Iris pigment epithelial cell (primary cell): Measurements from ENCODE around the gene TMEM14C.

Source experiments
- DNase-seq: peaks from one replicate; pipeline ENCODE4 v3.0.0-alpha.2; 2011; ENCODE audit warnings: low read depth

TMEM14C gene

DNA sequence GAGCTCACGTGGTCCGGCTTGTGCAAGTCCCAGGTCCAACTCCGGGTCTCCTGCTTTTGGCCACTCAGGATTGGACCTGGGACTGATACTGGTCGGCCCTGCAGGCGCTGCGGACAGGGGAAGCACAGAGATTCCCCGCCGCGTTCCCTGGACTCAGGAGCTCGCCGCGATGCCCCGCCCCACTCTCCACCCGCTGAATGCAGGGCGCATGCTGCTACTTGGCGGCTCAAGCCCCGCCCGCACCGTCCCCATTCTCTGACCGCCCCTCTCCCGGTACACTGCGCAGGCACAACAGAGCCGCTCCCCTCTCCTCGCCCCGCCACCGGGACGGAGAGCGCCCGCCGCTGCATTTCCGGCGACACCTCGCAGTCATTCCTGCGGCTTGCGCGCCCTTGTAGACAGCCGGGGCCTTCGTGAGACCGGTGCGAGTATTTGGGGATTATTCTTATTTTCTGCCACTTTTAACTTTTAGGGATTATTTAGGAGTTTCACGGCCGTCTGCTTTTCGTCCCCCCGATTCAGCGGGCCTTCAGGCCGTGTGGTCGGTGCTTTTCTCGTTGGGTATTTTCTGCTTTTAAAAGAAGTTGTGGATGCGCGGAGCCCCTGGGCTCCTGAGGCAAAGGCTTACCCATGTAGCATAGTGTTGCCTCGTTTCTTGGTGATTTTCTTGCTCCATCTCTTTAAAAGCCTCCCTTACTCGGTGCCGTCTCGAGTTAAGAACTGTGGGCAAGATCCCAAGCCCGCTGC, at the start of gene TMEM14C:
TMEM14C (plus strand) TSS at position 251 of the 747 bp plus-strand sequence. CDS start 1,544 bp downstream, outside the sequence.
- peak; percentile 99 for DNase-seq

DNA sequence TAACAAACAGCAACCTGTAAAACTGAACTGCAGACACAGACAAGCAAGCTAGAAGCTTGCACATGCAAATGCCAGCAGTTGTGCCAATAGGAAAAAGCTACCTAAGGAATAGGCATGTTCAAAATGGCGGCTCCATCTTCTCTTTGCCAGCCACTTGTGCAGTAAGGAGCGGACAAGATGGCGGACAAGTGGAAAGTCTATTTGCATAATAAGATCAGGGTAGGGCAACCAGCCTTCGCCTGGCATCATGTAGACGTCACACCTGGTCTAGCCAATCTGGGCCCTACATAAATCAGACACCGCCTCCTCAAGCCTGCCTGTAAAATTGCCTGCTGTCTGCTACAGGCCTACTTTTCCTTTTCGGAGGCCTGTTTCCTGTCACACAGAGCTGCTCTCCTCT, 46.5 kb upstream of the TMEM14C start:
- DNase-seq, result no peak

DNA sequence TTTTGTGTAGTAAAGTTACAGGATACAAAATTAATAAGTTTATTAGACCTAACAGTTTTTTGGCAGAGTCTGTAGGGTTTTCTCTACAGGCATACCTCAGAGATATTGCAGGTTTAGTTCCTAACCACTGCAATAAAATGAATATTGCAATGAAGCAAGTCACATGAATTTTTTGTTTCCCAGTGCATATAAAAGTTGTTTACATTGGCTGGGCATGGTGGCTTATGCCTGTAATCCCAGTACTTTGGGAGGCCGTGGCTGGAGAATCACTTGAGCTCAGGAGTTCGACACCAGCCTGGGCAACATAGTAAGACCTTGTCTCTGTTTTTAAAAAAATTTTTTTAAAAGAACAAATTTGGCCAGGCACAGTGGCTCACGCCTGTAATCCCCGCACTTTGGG, 44.4 kb upstream of the TMEM14C start:
- no peak for DNase-seq

DNA sequence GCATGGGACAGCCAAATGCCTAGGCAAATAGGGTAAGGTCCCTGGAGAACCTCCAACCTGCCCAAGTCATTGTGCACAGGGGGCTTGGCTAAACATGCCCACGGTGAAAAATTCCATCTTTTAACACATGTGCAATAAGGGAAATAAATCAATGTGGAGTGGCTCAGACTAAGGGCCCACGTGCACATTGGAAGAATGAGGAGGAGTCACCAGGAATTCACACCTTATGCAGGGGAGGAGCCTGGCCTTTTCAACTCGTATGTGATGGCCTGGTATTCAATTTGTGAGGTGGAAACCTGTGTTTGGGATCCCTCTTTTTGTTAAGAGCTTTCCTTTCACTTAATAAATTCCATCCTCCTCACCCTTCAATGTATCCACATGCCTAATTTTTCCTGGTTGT, 41.1 kb upstream of the TMEM14C start:
- DNase-seq, result no peak

DNA sequence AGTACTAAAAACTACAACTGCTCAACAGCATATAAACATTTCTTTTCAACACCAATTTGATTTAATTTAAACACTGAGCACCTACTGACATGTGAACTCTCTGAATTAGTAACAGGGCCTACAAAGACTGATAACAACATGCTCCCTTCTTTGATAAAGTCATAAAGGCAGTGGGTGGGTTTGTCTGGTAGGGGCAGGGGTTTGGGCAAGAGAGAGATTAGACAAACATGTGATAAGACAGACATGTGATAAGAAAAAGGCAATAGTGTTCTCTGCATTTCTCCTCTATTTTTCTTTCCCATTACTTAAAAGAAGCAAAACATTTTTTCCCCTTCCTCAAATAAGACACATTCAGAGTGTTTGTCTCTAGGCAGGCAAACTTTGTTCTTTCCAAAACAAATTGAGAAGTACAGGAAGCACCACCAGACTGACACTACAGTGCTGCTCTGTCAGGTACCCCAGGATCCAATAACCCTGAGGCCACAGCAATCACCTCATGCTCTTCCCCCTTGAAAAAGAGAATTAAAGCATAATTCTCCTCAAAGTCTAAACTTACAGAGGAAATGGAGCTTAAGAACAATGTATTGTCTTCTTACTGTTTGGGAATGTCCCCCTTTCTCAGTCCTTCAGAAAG, 40.4 kb upstream of the TMEM14C start:
- DNase-seq, result no peak

DNA sequence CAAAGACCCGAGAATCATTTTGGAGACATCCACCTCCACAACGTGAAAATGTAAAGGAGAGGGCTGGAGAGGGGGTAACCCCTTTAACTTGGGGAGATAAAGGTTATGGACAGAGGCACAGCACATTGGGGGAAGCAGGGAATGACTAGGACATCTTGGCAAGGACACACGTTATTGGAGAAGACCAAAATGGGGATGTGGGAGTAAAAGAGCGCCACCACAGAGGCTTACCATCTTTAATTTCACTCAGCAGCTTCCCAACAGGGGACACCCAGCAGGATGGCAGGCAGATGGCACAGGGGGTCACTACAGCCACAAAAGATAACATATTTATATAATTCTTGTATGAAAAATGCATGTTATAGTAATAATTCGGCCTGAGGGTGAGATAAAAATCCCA, 38.3 kb upstream of the TMEM14C start:
- no peak for DNase-seq

DNA sequence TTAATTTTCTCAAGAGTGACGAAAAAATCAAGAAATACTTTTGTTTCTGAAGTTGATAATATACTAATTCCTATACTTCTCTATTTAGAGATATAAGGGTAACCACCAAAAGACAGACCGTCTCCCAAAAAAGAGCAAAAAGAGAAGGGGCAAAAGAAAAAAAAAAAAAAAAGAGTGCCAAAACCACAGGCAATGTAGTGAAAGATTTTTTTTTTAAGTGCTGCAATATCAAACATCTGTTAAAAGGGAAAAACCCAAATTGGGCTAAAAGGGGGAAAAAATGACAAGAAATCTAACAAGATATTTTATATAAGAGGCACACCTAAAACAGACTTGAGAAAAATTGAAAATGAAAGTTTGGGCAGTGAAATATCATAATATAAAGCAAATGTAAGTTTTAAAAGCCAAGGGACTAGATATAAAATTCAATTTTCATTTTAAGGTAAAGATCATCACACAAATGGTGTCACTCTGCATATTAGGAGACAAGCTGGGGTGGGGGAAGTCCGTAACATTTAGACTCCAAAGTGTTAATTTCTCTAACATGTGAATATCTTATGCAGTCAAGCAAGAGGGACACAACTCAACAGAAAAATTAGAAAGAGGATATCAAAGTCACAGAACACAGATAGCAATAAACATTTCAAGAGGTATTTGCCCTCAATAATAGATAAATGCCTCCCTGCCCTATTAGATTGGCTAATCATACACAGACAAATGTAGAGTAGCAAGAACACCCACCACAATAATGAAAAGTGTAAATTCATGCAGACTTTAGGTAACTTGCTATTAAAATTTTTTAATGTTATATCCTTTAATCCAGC, 37.6 kb upstream of the TMEM14C start:
- no peak for DNase-seq

DNA sequence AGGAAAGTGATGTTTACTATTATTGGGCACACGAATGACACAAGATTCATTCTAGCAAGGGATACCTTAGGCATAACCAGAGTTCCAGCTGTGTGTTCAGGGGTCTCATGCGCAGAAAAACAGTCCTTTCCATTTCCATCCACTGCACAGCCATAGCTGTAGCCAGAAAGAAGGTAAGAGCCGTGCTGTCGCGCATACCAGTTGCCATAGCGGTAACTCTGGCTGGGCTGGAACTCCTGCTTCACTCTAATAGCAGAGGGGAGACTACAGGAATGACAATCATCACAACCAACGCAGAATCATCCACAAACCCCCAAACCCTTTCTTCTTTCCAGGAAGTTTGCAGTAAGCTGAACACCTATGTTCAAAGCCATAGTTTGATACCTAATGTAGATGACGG, 36.0 kb upstream of the TMEM14C start:
- no peak for DNase-seq

DNA sequence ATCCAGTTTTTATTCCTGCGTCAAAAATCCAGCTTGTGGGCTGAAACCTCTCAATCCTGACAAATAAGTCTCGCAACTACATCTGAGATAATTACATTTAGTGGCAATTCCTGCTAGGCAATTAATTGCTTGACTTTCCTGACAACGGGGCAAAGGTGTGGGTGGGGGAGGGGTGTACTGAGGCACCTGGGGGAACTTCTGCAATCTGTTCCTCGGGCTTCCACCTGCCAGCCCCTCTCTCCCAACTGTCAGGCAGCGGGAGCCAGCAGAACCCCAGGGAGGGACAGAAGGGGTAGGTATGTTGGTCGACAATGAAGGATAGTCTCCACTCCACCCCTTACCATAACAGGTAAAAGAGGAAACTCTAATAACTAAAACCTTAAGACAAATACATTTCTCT, 35.3 kb upstream of the TMEM14C start:
- no peak for DNase-seq

DNA sequence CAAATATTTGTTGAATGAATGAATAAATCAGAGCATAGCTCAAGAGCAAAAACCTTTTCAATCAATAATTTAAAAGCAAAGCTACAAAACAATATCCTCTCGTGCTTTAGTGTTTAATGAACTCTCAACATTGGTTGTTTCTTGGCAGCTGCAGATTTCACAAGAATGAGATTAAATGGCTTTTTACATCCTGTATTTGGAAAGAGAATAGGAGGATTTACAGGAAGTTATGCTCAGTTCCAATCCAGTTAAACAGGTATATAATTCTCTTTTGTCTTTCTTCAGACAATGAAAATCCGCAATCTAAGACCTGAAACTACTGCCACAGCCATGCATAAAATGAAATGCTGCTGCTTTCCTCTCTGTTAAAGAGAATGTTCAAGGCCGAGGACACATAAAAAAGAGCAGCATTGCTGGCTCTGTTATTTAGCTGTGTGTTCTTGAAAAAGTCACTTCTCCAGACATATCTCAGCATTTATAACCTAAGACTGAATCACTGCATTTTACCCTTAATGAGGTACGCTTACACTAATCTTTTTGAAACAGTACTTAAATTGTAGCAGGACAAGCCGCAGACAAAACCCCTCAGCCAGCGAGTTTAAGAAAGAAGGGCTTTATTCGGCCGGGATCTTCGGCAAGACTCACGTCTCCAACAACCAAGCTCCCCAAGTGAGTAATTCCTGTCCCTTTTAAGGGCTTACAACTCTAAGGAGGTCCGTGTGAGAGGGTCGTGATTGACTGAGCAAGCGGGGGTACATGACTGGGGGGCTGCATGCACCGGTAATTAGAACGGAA, 32.0 kb upstream of the TMEM14C start:
- DNase-seq, result no peak

DNA sequence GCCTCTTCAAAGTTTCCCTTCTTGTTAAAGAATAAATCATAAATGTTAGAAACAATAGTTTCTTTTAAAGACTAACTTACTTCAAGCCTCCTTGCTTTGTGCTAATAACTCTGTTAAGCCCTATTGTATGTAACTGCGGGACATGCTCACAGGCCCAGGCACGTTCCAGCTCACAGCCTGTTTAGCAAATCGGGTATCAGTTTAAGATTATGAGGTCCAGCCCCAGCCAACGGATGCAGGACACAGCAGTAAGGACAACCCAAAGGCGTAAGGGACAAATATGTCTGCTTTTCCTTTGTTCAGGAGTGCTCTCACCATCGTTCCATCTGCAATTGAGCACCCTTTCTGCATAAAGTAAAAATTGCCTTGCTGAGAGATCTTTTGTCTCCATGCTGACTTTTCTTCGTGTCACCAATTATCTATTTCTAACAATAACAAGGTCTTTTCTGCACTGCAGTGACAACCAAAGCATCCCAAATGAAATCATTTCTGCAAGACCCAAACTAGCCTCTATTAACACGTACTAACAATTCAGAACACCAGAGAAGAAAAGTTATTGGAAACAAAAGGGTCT, 29.8 kb upstream of the TMEM14C start:
- DNase-seq, result no peak

DNA sequence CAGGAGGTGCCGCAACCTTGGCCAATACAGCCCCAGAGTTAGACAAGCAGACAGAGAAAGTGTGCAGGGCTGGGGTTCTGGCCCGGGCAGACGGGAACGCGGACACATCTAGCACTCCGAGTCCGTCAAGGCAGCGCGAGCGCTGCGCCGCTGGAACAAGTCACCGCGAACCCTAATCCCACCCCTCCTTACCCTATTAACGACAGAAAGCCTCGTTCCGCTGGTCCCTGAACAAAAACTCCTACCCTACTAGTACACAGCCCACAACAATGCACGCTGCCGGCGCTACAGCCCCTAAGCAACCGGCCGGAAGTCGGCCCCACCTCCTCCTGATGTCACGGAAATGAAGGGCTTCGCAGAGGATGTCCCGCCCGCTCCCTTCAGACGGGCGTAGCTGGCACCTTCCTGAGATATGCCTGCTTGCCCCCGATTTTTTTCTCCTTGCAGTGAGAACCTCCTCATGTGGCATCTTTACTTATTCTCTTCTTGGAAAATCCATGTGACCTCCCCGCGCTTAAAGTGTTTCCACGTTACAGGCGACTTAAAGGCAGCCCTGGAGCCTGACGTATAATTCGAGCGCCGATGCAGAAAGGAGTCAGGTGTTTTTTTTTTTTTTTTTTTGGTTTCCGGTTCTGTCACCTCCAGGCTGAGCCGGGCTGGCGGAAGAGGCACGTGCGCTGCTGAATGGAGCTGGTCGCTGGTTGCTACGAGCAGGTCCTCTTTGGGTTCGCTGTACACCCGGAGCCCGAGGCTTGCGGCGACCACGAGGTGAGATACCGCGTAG, 28.4 kb upstream of the TMEM14C start, which contains the start of the genes C6orf52 and PAK1IP1:
C6orf52 (minus strand) TSS at position 315 of the 784 bp plus-strand sequence. CDS start 7,066 bp downstream, outside the sequence.
PAK1IP1 (plus strand) TSS at position 671 of the 784 bp plus-strand sequence; CDS start at position 685, 14 bp downstream.
- DNase-seq, result peak; percentile 93

DNA sequence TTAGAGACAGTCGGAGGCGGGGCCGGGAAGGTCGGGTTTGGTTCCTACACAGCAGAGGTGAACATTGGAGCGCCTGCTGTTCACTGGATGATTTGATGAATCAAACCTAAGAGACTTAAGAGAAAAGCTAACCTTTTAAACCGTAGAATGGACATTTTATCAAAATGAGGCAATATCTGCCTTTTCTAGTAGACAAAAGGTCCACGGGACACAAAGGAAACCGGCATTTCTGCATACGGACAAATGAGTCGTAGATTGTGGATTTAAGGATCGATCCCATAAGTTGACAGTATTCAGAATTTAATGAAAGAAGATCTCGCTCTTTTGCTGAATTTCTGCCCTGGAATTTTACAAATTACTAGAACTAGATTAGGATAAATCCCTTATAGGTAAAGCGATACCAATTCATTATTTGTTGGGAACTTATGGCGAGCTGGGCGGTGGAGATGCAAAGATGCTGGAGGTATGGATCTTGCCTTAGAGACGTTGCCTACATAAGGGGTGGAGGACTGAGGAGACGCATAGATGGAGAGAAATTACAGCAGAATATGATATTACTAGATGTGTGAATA, 27.7 kb upstream of the TMEM14C start:
- no peak for DNase-seq

DNA sequence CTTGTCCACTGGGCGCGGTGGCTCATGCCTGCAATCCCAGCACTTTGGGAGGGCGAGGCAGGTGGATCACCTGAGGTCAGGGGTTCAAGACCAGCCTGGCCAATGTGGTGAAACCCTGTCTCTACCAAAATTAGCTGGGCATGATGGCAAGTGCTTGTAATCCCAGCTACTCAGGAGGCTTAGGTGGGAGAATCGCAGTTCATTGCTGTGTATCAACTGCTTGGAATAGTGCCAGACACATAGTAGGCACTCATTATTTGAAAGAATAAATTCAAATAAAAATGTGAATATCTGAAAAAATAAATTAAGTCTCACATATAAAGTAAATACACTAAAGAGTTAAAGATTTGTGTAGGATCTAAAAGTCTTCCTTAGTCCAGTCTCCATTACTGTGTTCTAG, 26.2 kb upstream of the TMEM14C start:
- no peak for DNase-seq

DNA sequence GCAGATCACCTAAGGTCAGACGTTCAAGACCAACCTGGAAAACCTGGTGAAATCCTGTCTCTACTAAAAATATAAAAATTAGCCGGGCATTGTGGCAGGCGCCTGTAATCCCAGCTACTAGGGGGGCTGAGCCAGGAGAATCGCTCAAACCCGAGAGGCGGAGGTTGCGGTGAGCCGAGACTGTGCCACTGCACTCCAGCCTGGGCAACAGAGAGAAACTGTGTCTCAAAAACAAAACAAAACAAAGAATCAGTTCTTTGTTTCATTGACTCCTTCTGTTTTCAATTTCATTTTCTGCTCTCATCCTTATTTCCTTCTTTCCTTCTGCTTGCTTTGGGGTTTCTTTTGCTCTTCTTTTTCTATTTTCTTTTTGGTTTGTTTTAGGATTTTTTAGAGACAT, 8.9 kb upstream of the TMEM14C start:
- DNase-seq, result no peak

DNA sequence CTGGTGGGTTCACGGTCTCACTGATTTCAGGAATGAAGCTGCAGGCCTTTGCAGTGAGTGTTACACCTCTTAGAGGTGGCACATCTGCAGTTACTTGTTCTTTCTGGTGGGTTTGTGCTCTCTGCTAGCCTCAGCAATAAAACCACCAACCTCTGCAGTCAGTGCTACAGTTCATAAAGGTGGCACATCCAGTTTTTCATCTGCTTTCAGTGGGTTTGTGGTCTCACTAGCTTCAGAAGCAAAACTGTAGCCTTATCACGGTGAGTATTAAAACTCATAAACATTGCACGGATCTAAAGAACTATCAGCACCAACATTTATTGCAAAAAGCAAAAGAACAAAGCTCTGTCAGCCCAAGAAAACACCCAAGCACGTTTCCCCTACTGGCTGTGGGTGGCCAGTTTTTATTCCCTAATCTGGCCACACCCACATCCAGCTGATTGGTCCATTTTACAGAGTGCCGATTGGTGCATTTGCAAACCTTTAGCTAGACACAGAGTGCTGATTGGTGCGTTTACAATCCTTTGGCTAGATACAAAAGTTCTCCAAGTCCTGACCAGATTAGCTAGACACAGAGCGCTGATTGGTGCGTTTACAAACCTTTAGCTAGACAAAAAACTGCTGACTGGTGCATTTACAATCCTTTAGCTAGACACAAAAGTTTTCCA, 3.4 kb upstream of the TMEM14C start:
- DNase-seq, result no peak

DNA sequence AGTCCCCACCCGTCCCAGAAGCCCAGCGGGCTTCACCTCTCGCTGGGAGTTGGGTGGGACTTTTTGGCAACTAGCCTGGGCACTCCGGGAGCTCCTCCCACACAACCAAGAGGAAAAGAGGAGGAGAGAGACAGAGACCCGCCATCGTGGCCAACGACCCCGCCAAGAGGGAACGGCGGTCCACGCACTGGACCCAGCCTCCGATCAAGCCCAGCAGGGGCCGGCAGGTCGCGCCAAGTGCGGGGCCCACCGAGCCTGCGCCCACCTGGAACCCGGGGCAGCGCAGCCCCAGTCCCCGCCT, 3.0 kb upstream of the TMEM14C start:
- no peak for DNase-seq

DNA sequence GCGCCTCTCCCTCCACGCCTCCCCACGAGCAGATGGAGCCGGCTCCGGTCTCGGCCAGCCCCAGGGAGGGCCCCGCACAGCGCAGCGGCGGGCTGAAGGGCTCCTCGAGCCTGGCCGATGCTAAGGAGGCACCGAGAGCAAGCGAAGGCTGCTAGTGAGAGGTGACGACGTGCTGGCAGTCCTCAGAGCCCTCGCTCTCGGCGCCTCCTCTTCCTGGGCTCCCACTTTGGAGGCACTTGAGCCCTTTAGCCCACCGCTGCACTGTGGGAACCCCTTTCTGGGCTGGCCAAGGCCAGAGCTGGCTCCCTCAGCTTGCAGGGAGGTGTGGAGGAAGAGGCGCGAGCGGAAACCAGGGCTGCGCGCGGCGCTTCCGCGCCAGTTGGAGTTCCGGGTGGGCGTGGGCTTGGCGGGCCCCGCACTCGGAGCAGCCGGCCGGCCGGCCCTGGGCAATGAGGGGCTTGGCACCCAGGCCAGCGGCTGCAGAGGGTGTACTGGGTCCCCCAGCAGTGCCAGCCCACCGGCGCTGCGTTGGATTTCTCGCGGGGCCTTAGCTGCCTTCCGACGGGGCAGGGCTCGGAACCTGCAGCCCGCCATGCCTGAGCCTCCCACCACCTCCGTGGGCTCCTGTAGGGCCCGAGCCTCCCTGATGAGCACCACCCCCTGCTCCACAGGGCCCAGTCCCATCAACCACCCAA, 2.5 kb upstream of the TMEM14C start:
- DNase-seq, result peak; percentile 24
